ENCODE data around the gene GYPA. TPM values are rescaled to one million over a fixed set of nuclear protein-coding genes. Genes with fewer than 3 reads are reported as not detected.
"Not testable (repeated sequence)": the region's sequence is repeated elsewhere in the genome, so short reads cannot be mapped to it uniquely, and the experiment has no call there.

The GYPA gene
- total RNA-seq, 1 donor from 2014 or later: not detected

DNA sequence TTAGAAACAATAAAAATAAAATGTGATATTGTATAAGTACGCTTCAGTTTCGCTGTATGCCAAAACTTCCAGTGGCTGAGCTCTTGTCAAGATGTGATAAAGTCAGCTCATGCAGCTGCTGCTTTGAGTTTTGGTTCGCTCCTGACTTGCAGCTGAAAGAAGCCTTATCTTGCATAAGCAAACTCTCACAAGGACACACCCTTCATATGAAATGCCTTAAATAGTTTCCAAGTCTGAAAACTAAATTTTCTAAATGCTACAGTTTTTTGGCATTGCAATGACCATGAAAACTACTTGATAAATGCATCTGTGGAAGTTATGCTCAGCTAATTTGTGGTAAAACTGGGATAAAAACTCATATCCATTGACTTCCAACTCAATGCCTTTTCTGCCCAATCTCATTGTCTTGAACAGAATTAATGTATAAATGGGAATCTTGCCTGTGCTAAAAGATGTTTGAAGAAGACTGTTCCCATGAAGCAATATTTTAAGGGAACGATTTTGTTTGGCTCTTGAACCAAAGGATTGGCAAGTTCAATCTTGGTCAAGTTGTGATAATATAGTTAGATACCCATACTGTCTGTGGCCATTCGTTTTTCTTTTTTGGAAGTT, 11.7 kb downstream of the GYPA start:
- not testable (repeated sequence) for ATAC-seq

- ATAC-seq: not testable (repeated sequence)
Observed at GRCh38 chr4:144125109-144125508, 15.4 kb downstream of the GYPA start.

DNA sequence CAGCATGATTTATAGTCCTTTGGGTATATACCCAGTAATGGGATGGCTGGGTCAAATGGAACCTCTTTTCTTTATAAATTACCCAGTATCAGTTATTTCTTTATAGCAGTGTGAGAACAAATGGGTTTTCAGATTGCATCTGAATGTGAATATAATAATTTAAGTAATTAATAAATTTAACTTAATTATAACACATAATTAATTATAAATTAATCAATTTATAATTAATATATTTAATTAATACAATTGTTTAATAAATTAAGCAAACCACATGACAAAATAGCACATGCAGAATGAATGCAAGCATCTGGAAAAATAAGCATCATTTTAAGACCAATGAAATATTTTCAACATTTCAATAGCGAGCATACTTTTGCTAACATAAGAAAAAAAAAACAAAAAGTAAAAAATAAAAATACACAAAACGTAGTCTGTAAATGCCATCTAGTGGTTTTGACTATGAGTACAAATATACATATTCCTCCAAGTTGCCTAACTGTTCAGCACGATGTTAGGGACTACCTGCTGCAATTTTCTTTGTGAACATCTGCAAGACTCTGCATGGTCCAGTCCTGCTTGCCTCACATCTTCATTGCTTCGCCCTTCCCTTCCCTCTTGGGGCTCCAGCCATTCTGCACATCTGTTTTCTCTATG, 16.4 kb downstream of the GYPA start:
- ATAC-seq: not testable (repeated sequence)

- not testable (repeated sequence) for ATAC-seq
Observed at GRCh38 chr4:144123269-144123668, 17.2 kb downstream of the GYPA start.

DNA sequence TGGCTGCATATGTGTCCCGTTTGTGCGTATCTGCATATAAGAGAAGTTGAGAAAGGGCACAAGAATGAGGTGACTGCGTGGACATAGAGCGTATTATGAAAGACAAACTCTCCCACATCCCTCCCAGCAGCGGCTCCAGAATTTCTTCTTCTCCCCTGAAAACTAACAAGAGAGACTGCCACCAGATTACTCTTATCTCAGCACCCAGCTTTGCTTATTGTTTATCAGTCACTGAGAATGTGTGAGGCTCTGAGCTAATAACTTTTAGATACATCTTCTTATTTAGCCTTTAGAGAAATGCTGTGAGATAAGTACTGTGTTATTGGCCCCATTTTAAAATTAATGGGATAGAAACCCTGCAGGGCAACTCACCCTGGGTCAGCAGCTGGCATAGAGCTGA, 20.8 kb downstream of the GYPA start:
- not testable (repeated sequence) for ATAC-seq

GRCh38 chr4:144115519-144115918, 25.0 kb downstream of the GYPA start:
- ATAC-seq: no peak

DNA sequence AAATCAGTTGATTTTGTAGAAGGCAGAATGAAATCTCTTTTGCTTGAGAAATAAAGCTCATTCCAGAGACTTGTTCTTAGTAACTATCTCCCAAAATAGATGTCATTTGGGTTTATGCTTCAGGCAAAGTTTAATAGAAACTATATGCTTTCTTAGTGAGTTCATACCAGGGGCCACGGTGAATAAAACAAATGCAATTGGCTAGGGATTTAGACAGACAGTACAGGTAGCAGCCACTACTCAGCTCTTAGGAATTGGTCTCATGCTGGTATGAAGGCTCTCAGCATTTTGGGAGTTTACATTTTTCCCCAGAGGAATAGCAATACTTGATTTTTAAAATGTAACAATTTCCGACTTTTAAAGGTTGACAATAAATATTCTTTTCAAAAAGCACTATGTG, 27.0 kb downstream of the GYPA start:
- ATAC-seq: no peak

GRCh38 chr4:144104509-144105130, 35.9 kb downstream of the GYPA start:
- no peak for ATAC-seq

DNA sequence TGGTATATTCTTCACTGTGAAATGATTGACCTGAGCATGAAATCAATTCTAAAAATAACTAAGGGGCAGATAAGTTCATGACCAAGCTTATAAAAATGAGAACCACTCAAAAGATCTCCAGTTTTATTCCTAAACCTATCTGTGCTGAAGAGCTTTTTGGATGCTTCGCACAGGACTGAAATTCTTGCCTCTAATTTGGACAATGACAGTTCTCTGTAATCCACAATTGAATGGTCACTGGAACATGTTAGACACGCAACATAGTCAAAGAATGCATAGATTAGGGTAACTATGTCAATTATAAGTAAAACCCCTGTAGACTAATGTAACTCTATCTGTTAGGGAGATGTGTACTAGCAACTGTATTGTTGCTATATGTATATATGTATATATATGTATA, 42.7 kb downstream of the GYPA start:
- not testable (repeated sequence) for ATAC-seq

DNA sequence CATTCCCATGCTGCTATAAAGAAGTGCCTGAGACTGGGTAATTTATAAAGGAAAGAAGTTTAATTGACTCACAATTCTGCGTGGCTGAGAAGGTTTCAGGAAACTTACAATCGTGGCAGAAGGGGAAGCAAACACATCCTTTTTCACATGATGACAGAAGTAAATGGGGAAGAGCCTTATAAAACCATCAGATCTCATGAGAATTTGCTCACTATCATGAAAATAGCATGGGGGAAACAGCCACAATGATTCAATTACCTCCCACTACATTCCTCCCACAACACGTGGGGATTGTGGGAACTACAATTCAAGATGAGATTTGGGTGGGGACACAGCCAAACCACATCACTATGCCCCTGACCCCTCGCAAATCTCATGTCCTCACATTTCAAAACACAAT, 46.5 kb downstream of the GYPA start:
- ATAC-seq: not testable (repeated sequence)

DNA sequence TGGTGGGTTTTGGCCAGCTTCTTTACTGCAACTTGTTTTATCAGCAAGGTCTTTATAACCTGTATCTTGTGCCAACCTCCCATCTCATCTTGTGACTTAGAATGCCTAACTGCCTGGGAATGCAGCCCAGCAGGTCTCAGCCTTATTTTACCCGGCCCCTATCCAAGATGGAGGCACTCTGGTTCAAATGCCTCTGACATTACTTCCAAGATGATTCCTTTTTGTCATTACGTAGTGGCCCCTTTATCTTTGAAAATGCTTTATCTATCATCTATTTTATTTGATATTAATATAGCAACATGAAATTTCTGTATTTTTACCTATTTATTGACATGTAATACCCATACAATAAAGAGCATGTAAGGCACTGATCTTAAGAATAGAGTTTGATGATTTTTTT, 49.3 kb downstream of the GYPA start:
- not testable (repeated sequence) for ATAC-seq

GRCh38 chr4:144090744-144091143, 49.8 kb downstream of the GYPA start:
- ATAC-seq: no peak

DNA sequence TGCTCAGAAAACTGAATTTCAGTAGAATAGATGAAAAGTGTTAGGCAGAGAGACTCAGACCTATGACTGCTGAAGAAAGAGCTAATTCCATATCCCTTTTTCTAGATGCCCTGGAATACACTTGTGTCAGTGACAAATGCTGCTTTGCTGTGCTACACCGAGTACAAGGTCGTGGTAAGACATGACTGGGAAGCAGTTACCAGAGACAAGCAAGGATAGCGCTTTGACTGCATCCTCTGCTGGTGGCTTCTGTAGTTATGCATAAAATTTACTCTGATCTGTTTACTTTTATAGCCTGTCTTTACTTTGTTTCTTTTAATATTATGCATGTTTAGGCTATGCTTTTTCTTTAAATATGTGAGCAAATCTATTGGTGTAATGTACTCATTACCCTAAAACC, 58.5 kb downstream of the GYPA start:
- not testable (repeated sequence) for ATAC-seq

DNA sequence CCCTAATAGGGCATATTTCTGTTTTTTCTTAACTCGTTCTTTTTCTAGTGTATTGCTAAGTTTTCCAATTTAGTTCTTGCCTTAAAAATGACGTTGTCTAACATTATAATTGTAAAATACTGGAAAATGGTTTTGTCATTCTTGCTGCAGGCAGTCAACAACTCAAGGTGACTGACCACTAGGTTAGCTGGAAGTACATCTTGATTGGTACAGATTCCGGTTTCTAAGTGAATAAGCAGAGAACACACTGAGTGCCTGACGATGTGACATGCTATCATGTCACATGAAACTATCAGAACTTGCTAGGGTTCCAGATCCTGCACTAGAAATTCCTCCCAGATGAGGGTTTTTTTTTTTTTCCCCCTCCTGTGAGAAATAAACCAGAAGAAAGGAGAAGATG, 60.4 kb downstream of the GYPA start:
- not testable (repeated sequence) for ATAC-seq

- not testable (repeated sequence) for ATAC-seq
Observed at GRCh38 chr4:144078746-144079145, 61.8 kb downstream of the GYPA start.

GRCh38 chr4:144061556-144061955, 79.0 kb downstream of the GYPA start:
- ATAC-seq: not testable (repeated sequence)

DNA sequence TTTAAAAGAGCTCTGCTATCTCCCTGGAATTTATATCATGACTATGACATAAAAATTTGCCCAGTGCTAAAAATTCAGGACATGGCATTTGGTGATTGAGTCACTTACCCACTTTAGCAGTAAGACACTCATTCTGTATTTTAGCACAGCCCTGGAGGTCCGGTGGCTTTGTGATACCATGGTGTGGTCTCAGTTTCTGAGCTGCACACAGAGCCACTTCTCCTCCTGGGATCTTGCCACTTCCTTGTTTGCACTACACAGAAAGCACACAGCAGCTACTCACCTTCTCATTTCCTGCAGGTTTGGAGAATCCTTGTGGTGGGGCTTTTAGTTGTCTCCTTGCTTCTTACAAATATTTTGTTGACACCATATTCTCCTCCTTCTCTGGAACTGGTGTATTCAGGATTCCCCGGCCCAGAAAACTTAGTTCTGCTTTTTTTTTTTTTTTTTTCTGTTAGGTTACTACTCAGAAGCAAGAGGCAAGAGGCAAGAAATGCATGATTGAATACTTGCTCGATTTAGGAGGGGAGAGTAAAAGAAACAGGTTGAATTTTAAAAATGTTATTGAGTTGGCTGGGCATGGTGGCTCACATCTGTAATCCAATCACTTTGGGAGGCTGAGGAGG, 80.2 kb downstream of the GYPA start:
- ATAC-seq: not testable (repeated sequence)

Other genes with a start within 250 kb of the GYPA start
- not detected for gene GYPE, start 235.2 kb downstream of the GYPA start, total RNA-seq
- gene GYPB, start 121.3 kb downstream of the GYPA start, total RNA-seq: not detected

Measured in esophagus mucosa (tissue), 1 donor.